ENCODE data around the gene TBC1D23.

Gene TBC1D23

DNA sequence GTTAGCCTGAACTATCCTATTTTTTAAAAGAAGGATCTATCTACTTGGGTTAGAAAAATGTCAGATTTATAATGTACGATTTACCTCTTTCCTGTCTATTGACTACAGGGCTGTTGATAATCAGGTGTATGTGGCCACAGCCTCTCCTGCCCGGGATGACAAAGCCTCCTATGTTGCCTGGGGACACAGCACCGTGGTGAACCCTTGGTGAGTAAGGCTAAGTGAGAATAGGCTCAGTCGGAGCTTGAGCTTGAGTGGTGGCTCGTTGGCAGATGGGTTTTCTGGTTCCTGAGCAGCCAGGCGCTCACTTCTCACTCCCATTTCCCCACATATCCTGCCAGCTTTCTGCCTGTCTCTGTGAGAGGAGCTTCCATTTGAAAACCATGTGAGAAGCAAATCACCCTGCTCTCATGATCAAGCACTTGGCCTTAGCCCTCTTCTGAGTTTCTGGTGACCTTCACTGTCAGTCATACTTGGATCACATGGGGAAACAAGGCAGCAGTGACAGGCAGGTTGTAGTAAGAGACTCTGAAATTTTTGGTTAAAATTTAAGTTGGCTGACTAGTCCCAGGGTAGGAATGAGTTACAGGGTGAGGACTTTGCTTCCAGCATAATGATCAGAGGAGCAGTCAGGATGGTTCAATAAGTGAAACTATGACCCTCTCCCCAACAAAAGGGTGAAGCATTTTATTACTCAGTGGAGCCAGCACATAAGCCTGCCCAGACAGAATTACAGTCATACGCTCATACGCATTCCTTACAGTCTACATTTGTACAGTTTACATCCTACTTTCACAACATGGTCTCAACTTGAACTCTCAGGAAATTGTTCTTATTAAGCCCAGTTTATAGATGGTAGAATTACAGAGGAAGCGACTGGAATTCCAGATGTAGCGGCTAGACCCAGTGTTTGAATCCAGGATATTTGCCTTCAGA is 91.8 kb downstream of the TBC1D23 start:
- no peak for DNase-seq (ENCODE audit: low read depth)

GRCh38 chr3:100354850-100355249 is 94.1 kb downstream of the TBC1D23 start:
- no peak for DNase-seq (ENCODE audit: low read depth)

- DNase-seq (ENCODE audit: low read depth) = no peak
Measured at GRCh38 chr3:100358413-100358812, 97.6 kb downstream of the TBC1D23 start.

GRCh38 chr3:100359035-100359434 is 98.2 kb downstream of the TBC1D23 start:
- DNase-seq (ENCODE audit: low read depth) = no peak

DNA sequence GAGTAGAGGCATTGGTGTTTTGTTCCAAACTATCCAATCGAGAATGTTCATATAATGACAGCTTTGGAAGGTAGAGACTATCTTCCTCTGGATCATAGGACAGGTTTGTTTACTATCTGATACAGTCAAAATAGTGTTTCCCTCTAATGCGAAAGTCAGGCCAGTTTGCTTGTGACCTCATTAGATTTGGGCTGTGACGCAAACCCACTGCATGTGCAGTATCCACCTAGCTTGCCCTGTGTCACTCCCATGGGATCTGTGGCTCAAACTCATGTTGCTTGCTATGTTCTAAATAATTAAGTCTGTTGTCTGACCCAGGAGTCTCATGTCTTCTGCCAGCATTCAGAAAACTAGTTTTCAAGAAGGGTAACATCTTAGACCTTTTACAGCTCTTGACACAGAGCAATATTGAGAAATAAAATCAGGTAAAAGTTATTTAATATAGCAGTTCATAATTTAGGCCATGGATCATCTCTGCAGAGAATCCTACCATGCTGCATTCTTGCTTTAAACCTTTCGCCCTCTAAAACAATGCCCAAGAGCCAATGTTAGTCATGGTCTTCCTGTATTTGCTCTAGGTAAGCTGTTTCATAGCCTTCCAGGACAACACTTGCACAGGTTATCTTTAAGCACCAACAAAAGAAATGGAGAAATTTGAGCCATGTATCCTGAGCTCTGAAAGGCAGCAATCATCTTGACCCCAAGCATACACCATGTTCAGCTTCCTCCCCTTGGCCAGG is 100.1 kb downstream of the TBC1D23 start:
- DNase-seq (ENCODE audit: low read depth) = no peak

GRCh38 chr3:100361897-100362296 is 101.1 kb downstream of the TBC1D23 start:
- no peak for DNase-seq (ENCODE audit: low read depth)

DNA sequence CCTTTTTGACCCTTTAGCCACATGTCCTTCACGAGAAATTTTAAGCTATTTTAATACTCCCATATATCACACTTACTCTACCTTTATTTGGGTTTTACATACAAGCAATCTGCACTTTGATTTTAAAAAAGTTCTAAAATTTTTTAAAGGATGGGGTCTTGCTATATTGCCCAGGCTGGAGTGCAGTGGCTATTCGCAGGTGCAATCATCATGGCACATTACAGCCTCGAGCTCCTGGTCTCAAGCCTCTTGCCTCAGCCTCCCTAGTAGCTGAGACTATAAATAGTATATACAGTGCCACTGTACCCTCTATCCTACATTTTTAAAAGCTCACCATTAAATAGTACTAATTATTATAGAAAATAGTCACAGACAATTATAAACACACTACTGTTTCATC is 103.6 kb downstream of the TBC1D23 start:
- DNase-seq (ENCODE audit: low read depth) = no peak

GRCh38 chr3:100366424-100366823 is 105.6 kb downstream of the TBC1D23 start:
- DNase-seq (ENCODE audit: low read depth) = no peak

GRCh38 chr3:100368441-100368840 is 107.6 kb downstream of the TBC1D23 start:
- no peak for DNase-seq (ENCODE audit: low read depth)

- DNase-seq (ENCODE audit: low read depth) = no peak
Measured at GRCh38 chr3:100370756-100371155, 110.0 kb downstream of the TBC1D23 start.

GRCh38 chr3:100374521-100374920 is 113.7 kb downstream of the TBC1D23 start:
- no peak for DNase-seq (ENCODE audit: low read depth)
